Measurements from ENCODE around the gene P3H1.
A peak's percentile ranks its signal among the peaks of the same experiment; 100 is the strongest.
"Not testable (repeated sequence)": the region's sequence is repeated elsewhere in the genome, so short reads cannot be mapped to it uniquely, and the experiment has no call there.

P3H1 gene

GRCh38 chr1:42768172-42768571 is 1.3 kb upstream of the P3H1 start:
- no peak for DNase-seq

- peak in 1 of 2 experiments; percentile 33 for DNase-seq
These were observed 727 bp upstream of the P3H1 start for GRCh38 chr1:42767510-42768000.

- DNase-seq, result peak; percentile 50 to 83
These were observed 742 bp downstream of the P3H1 start for GRCh38 chr1:42765832-42766740.

- no peak for DNase-seq
These were observed 1.6 kb downstream of the P3H1 start for GRCh38 chr1:42765269-42765668.

- DNase-seq, result no peak
These were observed 4.6 kb downstream of the P3H1 start for GRCh38 chr1:42762269-42762668.

GRCh38 chr1:42761567-42761966 is 5.3 kb downstream of the P3H1 start:
- no peak for DNase-seq

- DNase-seq, result no peak
These were observed 7.7 kb downstream of the P3H1 start for GRCh38 chr1:42759114-42759513.

- no peak for DNase-seq
These were observed 8.2 kb downstream of the P3H1 start for GRCh38 chr1:42758641-42759040.

- no peak for DNase-seq
These were observed 8.9 kb downstream of the P3H1 start for GRCh38 chr1:42757892-42758275.

GRCh38 chr1:42756956-42757891 is 9.6 kb downstream of the P3H1 start:
- peak in 1 of 2 experiments; percentile 43 for DNase-seq

- DNase-seq, result no peak
These were observed 13.8 kb downstream of the P3H1 start for GRCh38 chr1:42753070-42753469.

- no peak for DNase-seq
These were observed 14.5 kb downstream of the P3H1 start for GRCh38 chr1:42752284-42752683.

GRCh38 chr1:42751511-42752070 is 15.2 kb downstream of the P3H1 start:
- not testable (repeated sequence) for DNase-seq

- no peak for DNase-seq
These were observed 16.8 kb downstream of the P3H1 start for GRCh38 chr1:42750041-42750440.

- no peak for DNase-seq
These were observed 18.1 kb downstream of the P3H1 start for GRCh38 chr1:42748461-42749410.

- no peak for DNase-seq
These were observed 18.8 kb downstream of the P3H1 start for GRCh38 chr1:42748021-42748420.

GRCh38 chr1:42747125-42747524 is 19.7 kb downstream of the P3H1 start:
- DNase-seq, result no peak

- DNase-seq, result no peak
These were observed 20.3 kb downstream of the P3H1 start for GRCh38 chr1:42746436-42747105.

GRCh38 chr1:42745851-42746250 is 21.0 kb downstream of the P3H1 start:
- no peak for DNase-seq

- DNase-seq, result no peak
These were observed 22.7 kb downstream of the P3H1 start for GRCh38 chr1:42744148-42744413.

- no peak for DNase-seq
These were observed 23.3 kb downstream of the P3H1 start for GRCh38 chr1:42743317-42744147.
